Measurements from ENCODE around the gene STARD10. TPM values are rescaled to one million over a fixed set of nuclear protein-coding genes. Genes with fewer than 3 reads are reported as not detected.

Gene STARD10
- total and polyA plus RNA-seq, 2 of the 8 experiments (the other 6 are each of a cell fraction or from before 2014, with no cell fraction given): 23.7 to 35.7 TPM

- FAIRE-seq (no peak), DNase-seq (ENCODE audit: low read depth in 1 of 2, low spot score in 2 of 2) (no peak)
- H3K9me3 ChIP-seq (ENCODE audit: insufficient read depth in 2 of 2, low read depth in 1 of 2, low read length in 1 of 2): no peaks in the 10 kb centered on the region
- H3K27ac ChIP-seq (ENCODE audit: low read depth, low read length): no peak overlapping the region
- H3K23me2 ChIP-seq (ENCODE audit: low read depth, low read length): no peaks in the 10 kb centered on the region
- H3K14ac ChIP-seq (ENCODE audit: insufficient read length): no peak overlapping the region
- H3K9ac ChIP-seq (replicated peaks in 1 of 4; ENCODE audit: extremely low read depth in 1 of 4, low read depth in 3 of 4, low read length in 3 of 4): no peak overlapping the region
- no peaks in the 10 kb centered on the region for H3K4me1 ChIP-seq (replicated peaks in 1 of 4; ENCODE audit: control insufficient read depth in 3 of 4, insufficient read depth in 4 of 4, low read length in 3 of 4)
- WGBS, 2 experiments (ENCODE audit: extremely low coverage in 1 of 2, insufficient coverage in 1 of 2, insufficient read length in 1 of 2, insufficient replicate concordance in 2 of 2, low coverage in 1 of 2, low lambda C conversion rate in 2 of 2, missing lambda C conversion rate in 1 of 2): 89% methylated on average over 5 of the region's 5 CpGs; no CpG with 5 or more reads in 1 of the 2 experiments
- no peaks in the 10 kb centered on the region for H3K79me2 ChIP-seq (ENCODE audit: control insufficient read depth in 1 of 2, insufficient read depth in 2 of 2, low read length in 2 of 2)
- H4K20me1 ChIP-seq (replicated peaks in 1 of 2; ENCODE audit: control insufficient read depth in 1 of 2, insufficient read depth in 2 of 2, low read length in 2 of 2): no peaks in the 10 kb centered on the region
- H2BK20ac ChIP-seq (ENCODE audit: low read length): no peak overlapping the region
- H2BK15ac ChIP-seq (ENCODE audit: low read length): no peak overlapping the region
- ChIA-PET CTCF (ENCODE audit: partially characterized antibody) (interaction anchor here (0.8 to 4.1 kb wide), 6 partner anchors 10 to 371 kb away, joined by 3 to 34 read pairs (median 6); partner anchors contain the start of gene FCHSD2), POLR2A (ENCODE audit: partially characterized antibody) (interaction anchor here (1.2 kb wide), 1 partner anchor 300 kb away, joined by 4 read pairs; the partner anchor contains the start of gene FCHSD2)
- no peak overlapping the region for H3K4ac ChIP-seq (replicated peaks; ENCODE audit: insufficient read length, low read depth, low read length)
- H3K4me3 ChIP-seq (ENCODE audit: extremely low read depth in 1 of 4, insufficient read depth in 2 of 4, low read depth in 3 of 4, low read length in 4 of 4): no peak overlapping the region
- no peak overlapping the region for H3K23ac ChIP-seq (ENCODE audit: insufficient read length)
- H2BK12ac ChIP-seq (ENCODE audit: low read depth, low read length): no peak overlapping the region
- no peak overlapping the region for H3K18ac ChIP-seq (ENCODE audit: extremely low read depth, low read length)
- no peak overlapping the region for H2AK5ac ChIP-seq (ENCODE audit: low read depth, low read length)
- H2BK5ac ChIP-seq (ENCODE audit: low read depth, low read length): no peak overlapping the region
- no peak overlapping the region for H2BK120ac ChIP-seq (replicated peaks; ENCODE audit: low read depth, low read length)
- no peak overlapping the region for H2AFZ ChIP-seq (ENCODE audit: low read length)
- H3K4me2 ChIP-seq (ENCODE audit: insufficient read depth in 1 of 2, low read depth in 2 of 2, low read length in 2 of 2): no peak overlapping the region
- H3K27me3 ChIP-seq (replicated peaks in 1 of 4; ENCODE audit: control insufficient read depth in 3 of 4, extremely low read depth in 1 of 4, insufficient read depth in 3 of 4, low read length in 3 of 4): no peaks in the 10 kb centered on the region
- no peaks in the 10 kb centered on the region for H3K36me3 ChIP-seq (ENCODE audit: control insufficient read depth in 2 of 4, insufficient read depth in 4 of 4, low read length in 3 of 4)
- H3K79me1 ChIP-seq (ENCODE audit: low read depth, low read length): no peaks in the 10 kb centered on the region
- no peak overlapping the region for H4K91ac ChIP-seq (replicated peaks; ENCODE audit: insufficient read length, low read length)
- H4K5ac ChIP-seq (ENCODE audit: insufficient read length, low read depth, low read length): no peak overlapping the region
- H3K56ac ChIP-seq (replicated peaks; ENCODE audit: insufficient read length, low read depth, low read length): no peak overlapping the region
- H4K8ac ChIP-seq (ENCODE audit: extremely low read depth, insufficient read depth, low read length): no peak overlapping the region
- TF ChIP-seq SIX5 (IDR thresholded peaks at IDR 0.05; ENCODE audit: low read depth, low read length) (no peak), NRF1 (IDR thresholded peaks at IDR 0.05; ENCODE audit: low read depth, low read length) (no peak), KDM4A (IDR thresholded peaks at IDR 0.05; ENCODE audit: low read depth, low read length, severe bottlenecking) (no peak), JUN (IDR thresholded peaks at IDR 0.05; ENCODE audit: low read depth, low read length) (no peak), HDAC6 (IDR thresholded peaks at IDR 0.05; ENCODE audit: low read depth, low read length) (no peak), YY1 (IDR thresholded peaks at IDR 0.05; ENCODE audit: low read depth, low read length) (no peak), KDM1A (IDR thresholded peaks at IDR 0.05; ENCODE audit: borderline replicate concordance, low read length) (no peak), GABPA (IDR thresholded peaks at IDR 0.05; ENCODE audit: borderline replicate concordance, insufficient read depth, low read length) (no peak), SP1 (IDR thresholded peaks at IDR 0.05; ENCODE audit: low read depth, low read length) (no peak), SIRT6 (IDR thresholded peaks at IDR 0.05; ENCODE audit: low read length) (no peak), PHF8 (conservative IDR thresholded peaks at IDR 0.05; ENCODE audit: low read depth, low read length) (no peak), SP2 (IDR thresholded peaks at IDR 0.05; ENCODE audit: low read length) (no peak), HDAC2 (IDR thresholded peaks at IDR 0.05; ENCODE audit: borderline replicate concordance in 1 of 2, low read depth in 2 of 2, low read length in 2 of 2) (no peak)
- TF ChIP-seq, protein P1, sequence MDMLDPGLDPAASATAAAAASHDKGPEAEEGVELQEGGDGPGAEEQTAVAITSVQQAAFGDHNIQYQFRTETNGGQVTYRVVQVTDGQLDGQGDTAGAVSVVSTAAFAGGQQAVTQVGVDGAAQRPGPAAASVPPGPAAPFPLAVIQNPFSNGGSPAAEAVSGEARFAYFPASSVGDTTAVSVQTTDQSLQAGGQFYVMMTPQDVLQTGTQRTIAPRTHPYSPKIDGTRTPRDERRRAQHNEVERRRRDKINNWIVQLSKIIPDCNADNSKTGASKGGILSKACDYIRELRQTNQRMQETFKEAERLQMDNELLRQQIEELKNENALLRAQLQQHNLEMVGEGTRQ (IDR thresholded peaks at IDR 0.05; ENCODE audit: low read length): no peak
Observed at GRCh38 chr11:72842126-72842525, 48.3 kb upstream of the STARD10 start.

Measured in H1 (cell line).